GM21528 (cell line): ENCODE results near the gene ROR1.

ENCODE experiments used
- ATAC-seq: cut with Tn5 transposase; IDR thresholded peaks from one replicate; pipeline ENCODE4 v1.9.1; 2021; ENCODE audit warnings: mild to moderate bottlenecking, moderate library complexity; ENCODE audit not compliant: unreplicated experiment, low FRiP score

ROR1 gene

GRCh38 chr1:64150266-64150665, 376.4 kb downstream of the ROR1 start:
- ATAC-seq = no peak

- no peak for ATAC-seq
These were observed 377.0 kb downstream of the ROR1 start for GRCh38 chr1:64150729-64151230.

DNA sequence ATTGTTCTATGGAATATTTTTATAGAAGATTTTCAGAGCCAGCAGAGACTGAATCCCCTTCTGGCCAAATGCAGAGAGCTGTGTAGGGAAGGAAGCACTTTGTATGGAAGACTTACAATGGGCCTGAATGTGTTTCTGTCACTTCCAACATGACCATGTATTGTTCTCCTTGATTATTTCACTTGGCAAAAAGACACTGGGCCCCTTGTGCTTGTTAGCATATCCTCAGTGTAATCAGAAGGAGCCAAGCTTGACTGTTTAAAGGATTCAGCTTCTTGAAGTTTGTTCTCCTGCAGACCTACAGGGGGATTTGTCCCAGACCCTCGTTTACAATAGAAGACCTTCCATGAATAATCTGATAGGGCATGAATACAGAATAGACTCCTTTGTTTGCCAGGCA, 381.5 kb downstream of the ROR1 start:
- no peak for ATAC-seq

GRCh38 chr1:64161357-64161941, 387.6 kb downstream of the ROR1 start:
- ATAC-seq = no peak

DNA sequence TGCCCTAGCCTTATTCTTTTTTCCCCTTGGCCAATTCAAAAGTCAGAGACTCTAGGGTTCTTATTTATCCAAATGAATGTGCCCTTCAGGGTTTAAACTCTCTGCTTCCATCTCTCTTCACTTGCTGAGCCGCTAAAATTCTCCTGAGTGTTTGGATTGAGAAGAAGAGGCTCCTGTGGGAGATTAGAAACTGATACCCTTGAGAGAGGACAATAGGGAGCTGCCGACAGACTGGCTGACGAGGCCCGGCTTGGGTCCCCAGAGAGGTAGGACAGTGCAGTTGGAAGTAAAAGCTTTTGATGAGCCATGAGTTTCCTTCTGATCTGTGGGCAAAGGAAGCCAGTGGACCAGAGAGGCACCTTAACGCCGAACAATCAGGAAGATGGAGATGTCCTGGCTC, 388.3 kb downstream of the ROR1 start:
- no peak for ATAC-seq

DNA sequence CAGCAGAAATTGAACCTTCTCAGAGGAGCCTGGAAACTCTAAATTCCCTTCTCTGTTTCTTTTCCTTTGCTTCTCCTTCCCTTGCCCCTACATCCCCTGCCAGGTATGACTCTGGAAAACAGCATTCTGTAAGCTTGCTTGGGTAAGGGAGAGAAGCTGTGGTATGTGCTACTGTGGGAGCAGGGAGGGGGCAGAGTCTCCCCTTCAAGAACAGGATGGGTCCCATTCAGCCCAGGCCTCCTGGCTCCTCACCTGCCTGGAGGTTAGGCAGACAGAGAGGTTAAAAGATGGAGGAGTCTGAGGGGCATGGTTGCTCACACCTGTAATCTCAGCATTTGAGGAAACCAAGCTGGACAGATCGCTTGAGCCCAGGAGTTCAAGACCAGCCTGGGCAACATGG, 389.0 kb downstream of the ROR1 start:
- ATAC-seq = no peak

DNA sequence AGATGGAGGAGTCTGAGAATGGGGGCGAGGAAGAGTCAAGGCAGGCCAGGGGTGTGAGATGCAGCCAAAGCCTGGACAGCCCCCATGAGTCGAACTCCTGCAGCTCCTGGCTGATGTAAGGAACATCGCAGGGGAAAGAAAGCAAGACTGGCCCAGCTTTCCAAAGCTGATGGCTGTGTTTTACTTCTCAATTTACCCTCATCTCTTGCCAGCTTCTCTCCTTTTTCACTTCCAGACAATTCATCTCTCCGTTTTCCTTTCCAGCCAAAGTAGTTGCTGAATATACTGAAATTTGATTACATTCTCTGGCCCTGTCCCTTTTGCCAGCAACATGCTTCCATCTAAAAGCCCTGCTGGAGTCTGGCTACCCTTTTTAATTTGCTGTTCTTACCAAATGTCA, 389.6 kb downstream of the ROR1 start:
- ATAC-seq = no peak

DNA sequence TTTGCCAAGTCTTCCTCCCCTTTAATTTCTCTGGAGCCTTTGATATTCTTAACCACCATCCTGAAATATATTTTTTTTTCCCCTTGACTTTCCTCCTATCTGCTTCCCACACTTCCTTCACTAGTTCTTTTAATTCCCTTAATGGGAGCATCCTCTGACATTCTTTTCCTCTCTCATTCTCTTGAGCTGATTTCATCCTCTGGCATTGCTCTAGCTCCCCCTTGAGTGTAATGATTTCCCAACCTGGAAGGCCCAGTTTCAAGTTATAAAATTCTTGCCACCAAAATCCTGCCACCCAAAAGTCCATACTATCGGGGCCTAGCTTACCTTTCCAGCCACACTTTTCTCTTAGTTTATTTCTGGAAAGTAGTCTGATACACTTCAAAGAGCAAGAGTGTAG, 390.2 kb downstream of the ROR1 start:
- no peak for ATAC-seq

DNA sequence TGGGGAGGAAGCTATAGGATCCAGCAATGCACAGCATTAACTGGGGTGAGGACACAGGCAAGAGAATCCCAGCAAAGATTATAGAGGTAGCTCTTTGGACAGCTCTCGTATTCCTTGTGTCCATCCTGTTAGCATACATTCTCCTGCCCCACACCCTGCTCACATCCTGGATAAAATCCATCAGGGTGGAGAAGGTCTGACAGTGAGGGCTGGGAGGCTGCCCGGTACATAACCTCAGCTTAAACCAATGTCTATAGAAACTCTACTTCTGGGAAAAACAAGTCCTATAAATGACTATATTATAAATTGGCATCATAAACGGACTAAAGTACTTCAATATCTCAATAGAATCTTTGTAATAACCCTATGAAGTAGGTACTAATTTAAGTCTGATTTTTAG, 392.8 kb downstream of the ROR1 start:
- no peak for ATAC-seq

DNA sequence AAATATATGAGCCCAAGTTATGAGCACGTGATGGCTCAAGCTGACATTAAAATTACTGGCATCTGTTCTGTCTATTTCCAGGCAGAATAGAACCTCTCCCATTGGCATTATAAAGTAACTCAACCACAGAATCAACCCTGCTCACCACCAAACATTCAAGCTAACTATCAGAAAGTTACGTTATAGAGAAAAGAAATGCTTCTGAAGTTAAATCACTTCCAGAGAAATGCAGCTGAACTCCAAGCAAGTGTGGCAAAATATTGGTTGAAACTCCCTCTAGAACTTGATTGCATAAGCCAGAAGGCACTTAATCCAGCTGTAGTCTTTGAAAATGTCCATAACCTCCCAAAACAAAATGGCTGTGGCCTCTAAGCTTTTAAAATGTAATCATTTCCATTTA, 393.4 kb downstream of the ROR1 start:
- no peak for ATAC-seq

DNA sequence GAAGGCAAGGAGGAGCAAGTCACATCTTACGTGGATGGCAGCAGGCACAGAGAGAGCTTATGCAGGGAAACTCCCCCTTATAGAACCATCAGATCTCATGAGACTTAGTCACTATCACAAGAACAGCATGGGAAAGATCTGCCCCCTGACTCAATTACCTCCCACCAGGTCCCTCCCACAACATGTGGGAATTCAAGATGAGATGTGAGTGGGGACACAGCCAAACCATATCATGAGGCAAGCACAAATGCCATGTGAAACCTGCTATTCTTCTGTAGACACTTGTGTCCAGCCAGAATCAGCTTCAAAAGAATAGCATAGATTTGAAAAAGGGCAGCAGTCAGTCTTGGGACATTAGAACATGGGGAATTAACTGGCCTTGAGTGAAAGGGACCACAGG, 397.4 kb downstream of the ROR1 start:
- ATAC-seq = no peak

GRCh38 chr1:64171797-64172281, 398.0 kb downstream of the ROR1 start:
- peak; percentile 63 for ATAC-seq

DNA sequence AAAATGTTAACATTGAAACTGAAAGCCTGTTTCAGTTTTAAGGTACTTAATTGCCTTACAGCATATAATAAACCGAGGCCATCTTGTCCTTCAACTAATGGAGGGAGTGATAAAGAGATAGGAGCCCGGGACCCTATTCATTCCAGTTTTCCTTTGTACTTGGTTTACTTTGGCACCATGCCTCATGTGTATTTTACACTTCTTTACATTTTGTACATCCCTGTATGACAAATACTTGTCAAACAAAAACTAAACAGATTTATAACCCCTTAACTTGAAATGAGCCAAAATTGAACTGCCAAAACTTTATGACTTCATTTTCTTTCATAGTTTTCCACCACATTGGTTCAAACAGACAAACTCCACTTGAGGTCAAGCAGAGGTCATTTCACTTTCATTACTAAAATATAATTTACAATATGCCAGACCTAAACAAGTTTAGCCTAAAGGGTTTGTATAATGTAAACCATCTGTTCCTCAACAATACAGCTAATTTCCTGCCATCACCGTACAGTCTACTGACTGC, 398.7 kb downstream of the ROR1 start:
- ATAC-seq = peak; percentile 61

GRCh38 chr1:64173336-64173940, 399.6 kb downstream of the ROR1 start:
- no peak for ATAC-seq

DNA sequence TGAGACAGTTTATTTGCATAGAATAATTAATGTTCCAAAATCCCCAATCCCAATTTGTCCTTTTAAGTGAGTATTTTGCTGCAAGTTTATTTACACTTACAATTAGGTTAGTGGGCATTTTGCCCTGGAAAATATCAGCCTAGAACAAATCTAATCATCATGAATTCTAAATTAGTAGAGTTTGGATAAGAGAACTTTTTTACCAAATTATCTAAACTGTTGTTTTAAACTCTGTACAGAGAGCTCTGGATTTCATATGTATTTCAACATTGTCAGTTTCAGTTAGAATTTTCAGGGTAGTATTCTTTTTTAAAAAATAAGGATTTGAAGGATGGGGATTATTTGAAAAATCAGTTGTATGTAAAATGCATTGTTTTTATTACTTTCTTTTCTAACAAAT, 401.8 kb downstream of the ROR1 start:
- ATAC-seq = no peak

DNA sequence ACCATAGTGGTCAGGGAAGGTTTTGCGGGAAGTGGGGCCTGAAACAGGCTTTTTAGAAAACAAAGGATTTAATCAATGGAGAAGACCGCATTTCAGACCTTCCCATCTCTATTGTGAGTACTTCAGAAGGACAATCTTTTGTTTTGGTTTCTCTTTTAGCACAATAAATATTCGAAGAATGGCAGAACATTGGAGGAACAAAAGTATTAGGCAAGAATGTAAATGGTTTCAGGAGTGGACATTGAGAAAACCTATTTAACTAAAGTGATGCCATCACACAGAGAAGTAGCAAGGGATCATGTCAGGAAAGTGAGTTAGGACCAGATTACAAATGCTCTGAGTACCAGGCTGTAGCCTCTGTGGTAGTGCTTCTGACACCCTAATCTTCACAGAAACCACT, 402.8 kb downstream of the ROR1 start:
- no peak for ATAC-seq

GRCh38 chr1:64179588-64179987, 405.8 kb downstream of the ROR1 start:
- no peak for ATAC-seq

- ATAC-seq = no peak
These were observed 408.4 kb downstream of the ROR1 start for GRCh38 chr1:64182207-64182606.

DNA sequence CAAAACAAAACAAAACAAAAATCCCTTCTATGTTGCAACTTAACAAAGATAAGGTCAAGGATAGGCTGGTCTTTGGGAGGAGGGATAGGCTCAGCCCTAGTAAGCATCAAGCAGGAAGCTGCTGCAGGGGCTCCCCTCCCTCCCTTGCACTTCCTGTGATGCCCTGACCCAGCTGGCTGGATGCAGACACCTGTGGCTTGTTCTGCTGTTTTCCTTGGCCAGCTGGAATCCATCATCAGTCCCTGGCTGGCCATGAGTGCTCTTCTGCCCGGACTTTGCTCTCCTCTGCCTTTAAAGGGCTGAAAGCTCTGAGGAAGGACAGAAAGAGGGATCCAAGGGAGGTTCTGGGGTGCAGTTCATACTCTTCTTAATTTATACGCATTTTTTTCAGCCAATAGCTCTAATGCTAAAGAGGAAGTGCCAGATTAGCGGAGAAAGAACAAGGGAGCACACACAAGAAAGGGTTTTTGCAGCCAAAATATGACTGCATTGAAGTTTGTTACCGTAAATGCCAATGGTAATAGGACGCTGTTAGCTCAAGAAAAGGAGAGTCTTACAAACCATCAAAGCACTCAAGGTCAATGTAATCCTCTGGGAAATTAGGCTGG, 409.7 kb downstream of the ROR1 start:
- ATAC-seq = no peak

DNA sequence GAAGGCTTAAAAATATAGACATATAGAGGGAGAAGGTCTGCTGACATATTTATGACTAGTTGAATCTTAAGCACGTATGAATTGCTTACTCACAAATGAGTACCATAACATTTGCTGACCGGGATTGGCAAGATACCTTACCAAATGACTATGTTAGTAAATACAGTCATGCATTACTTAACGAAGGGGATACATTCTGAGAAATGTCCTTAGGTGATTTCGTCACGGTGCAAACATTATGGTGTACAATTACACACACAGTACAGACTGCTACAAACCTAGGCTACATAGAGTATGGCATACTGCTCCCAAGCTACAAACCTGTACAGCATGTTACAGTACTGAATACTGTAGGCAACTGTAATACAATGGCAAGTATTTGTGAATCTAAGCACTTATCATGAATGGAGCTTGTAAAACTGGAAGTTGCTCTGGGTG, 410.2 kb downstream of the ROR1 start:
- ATAC-seq = no peak

DNA sequence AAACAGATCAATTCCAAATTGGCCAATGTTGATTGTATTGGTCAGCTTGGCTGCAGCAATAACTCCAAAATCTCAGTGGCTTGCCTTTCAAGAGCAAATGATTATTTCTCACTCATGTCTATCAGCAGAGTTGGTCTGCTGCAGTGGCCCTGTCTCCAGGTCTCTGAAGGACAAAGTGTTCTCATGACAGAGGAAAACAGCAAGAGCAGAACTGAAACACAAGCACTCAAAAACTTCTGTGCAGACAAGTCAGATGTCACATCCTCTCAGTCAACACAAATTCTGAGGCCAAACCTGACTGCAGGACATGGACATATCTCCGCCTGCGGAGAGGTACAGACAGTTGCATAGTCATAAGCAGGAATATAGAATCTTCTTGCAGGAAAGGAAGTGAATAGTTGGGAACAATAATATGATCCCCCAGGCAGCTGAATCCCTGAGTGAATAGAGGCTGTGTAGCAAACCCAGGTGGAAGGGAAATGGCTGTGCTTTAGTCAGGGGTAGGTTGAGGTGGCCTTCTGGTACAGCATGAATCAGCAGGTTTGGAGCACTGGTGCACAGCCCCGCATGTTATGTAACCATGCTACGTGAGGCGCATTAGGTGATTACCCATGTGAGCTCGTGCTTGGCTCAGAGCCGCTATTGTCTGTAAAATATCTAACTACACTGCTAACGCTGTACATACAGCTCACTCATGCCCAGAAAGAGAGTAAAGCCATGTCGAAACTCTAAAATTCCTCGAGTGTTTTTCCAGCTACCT, 412.5 kb downstream of the ROR1 start:
- ATAC-seq = no peak
